ENCODE results near the gene SRPX.

DNA sequence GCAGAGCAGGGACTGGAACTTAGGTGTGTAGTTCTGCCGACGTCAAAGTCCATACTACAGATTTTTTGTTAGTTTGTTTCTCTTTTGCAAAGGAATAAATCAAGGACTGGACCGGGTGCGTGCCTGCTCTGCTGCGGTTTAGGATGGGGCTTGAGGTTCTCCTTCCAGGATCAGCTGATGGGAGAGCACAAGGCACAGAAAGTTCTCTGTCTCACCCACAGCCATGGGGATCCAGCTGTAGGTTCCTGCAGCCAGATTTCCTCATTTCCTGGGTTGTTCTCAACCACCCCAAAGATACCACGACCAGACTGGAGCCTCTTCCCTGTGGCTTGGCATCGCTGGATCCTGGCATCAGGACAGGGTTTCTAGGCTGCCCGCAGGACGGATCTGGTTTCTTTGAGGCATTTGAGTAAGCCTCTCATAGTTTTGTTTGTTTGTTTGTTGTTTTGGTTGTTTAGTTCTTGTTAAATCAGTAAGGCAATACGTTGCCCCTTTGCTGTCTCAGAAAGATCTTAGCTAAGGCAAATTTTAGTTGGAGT is 789 bp upstream of the SRPX start:
- TF ChIP-seq SP1 (IDR thresholded peaks at IDR 0.05) (no peak), ELF4 (IDR thresholded peaks at IDR 0.05) (no peak), BHLHE40 (IDR thresholded peaks at IDR 0.05; ENCODE audit: borderline replicate concordance) (no peak), FOXM1 (IDR thresholded peaks at IDR 0.05; ENCODE audit: borderline replicate concordance) (no peak), TARDBP (IDR thresholded peaks at IDR 0.05) (no peak), HDGF (IDR thresholded peaks at IDR 0.05; ENCODE audit: borderline replicate concordance) (no peak), SUZ12 (IDR thresholded peaks at IDR 0.05) (no peak), FOXK2 (IDR thresholded peaks at IDR 0.05) (no peak), LEF1 (IDR thresholded peaks at IDR 0.05; ENCODE audit: borderline replicate concordance) (no peak)
- TF ChIP-seq, protein P1, sequence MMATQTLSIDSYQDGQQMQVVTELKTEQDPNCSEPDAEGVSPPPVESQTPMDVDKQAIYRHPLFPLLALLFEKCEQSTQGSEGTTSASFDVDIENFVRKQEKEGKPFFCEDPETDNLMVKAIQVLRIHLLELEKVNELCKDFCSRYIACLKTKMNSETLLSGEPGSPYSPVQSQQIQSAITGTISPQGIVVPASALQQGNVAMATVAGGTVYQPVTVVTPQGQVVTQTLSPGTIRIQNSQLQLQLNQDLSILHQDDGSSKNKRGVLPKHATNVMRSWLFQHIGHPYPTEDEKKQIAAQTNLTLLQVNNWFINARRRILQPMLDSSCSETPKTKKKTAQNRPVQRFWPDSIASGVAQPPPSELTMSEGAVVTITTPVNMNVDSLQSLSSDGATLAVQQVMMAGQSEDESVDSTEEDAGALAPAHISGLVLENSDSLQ (IDR thresholded peaks at IDR 0.05): no peak

Data from HEK293T (cell line).